Chondrocyte (in vitro differentiated cells): ENCODE results near the gene PROKR1. TPM values are rescaled to one million over a fixed set of nuclear protein-coding genes. Genes with fewer than 3 reads are reported as not detected.

Source experiments
- DNase-seq: peaks from one replicate; pipeline ENCODE4 v3.0.0; 2021; ENCODE audit warnings: mixed read lengths, low spot score
- H3K27ac Mint-ChIP-seq: one replicate; pipeline ENCODE4 v1.8.0; 2021; ENCODE audit warnings: mild to moderate bottlenecking, moderate library complexity, mixed read lengths; ENCODE audit not compliant: unreplicated experiment
- H3K27me3 Mint-ChIP-seq: 2 replicates; pipeline ENCODE4 v1.8.0; 2021; ENCODE audit warnings: low read depth, mixed read lengths
- H3K36me3 Mint-ChIP-seq: 2 replicates; pipeline ENCODE4 v1.8.0; 2021; ENCODE audit warnings: low read depth, mixed read lengths
- H3K4me1 Mint-ChIP-seq: 2 replicates; pipeline ENCODE4 v1.8.0; 2021; ENCODE audit warnings: low read depth, mild to moderate bottlenecking, mixed read lengths
- H3K4me3 Mint-ChIP-seq: one replicate; pipeline ENCODE4 v1.8.0; 2021; ENCODE audit warnings: mild to moderate bottlenecking, moderate library complexity, mixed read lengths; ENCODE audit not compliant: unreplicated experiment
- H3K9me3 Mint-ChIP-seq: 2 replicates; pipeline ENCODE4 v1.8.0; 2021; ENCODE audit warnings: low read depth, mixed read lengths
- total RNA-seq: library from RNA; stranded (reverse); gene quantifications from 3 replicates; pipeline ENCODE4 v1.2.1, GENCODE V29; 2021
- TF ChIP-seq, protein P1 (sequence below): fragments of 200-600 bp; sonication (generic); IDR thresholded peaks from 2 replicates; pipeline ENCODE4 v1.5.0; 2021; ENCODE audit warnings: antibody characterized with exemption, mild to moderate bottlenecking, moderate library complexity

PROKR1 gene
- total RNA-seq, 1 donor from 2014 or later = not detected

DNA sequence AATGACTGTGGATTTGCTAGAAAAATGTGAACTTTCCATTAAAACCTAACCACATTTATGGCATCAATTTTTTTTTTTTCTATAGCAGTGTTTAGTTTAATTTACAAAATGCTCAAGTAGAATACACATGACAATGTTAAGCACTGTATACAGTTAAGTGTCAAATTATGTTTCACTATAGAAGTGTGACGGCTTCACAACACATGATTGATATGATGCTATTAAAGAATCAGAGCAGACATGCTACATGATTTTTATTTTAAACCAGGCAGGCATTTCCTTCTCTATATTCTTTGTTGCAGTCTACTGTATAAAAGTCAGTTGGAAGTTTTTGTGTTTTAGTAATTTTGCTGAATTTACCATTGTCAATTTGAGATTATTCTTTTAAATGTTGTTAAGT is 43.6 kb downstream of the PROKR1 start:
- Mint-ChIP-seq H3K27me3 (no peaks in the 10 kb centered on the region), H3K4me3 (no peak overlapping the region), H3K27ac (no peak overlapping the region), H3K4me1 (no peaks in the 10 kb centered on the region), H3K9me3 (no peaks in the 10 kb centered on the region), H3K36me3 (no peaks in the 10 kb centered on the region)
- TF ChIP-seq, protein P1, sequence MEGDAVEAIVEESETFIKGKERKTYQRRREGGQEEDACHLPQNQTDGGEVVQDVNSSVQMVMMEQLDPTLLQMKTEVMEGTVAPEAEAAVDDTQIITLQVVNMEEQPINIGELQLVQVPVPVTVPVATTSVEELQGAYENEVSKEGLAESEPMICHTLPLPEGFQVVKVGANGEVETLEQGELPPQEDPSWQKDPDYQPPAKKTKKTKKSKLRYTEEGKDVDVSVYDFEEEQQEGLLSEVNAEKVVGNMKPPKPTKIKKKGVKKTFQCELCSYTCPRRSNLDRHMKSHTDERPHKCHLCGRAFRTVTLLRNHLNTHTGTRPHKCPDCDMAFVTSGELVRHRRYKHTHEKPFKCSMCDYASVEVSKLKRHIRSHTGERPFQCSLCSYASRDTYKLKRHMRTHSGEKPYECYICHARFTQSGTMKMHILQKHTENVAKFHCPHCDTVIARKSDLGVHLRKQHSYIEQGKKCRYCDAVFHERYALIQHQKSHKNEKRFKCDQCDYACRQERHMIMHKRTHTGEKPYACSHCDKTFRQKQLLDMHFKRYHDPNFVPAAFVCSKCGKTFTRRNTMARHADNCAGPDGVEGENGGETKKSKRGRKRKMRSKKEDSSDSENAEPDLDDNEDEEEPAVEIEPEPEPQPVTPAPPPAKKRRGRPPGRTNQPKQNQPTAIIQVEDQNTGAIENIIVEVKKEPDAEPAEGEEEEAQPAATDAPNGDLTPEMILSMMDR = no peak
- no peak for DNase-seq

DNA sequence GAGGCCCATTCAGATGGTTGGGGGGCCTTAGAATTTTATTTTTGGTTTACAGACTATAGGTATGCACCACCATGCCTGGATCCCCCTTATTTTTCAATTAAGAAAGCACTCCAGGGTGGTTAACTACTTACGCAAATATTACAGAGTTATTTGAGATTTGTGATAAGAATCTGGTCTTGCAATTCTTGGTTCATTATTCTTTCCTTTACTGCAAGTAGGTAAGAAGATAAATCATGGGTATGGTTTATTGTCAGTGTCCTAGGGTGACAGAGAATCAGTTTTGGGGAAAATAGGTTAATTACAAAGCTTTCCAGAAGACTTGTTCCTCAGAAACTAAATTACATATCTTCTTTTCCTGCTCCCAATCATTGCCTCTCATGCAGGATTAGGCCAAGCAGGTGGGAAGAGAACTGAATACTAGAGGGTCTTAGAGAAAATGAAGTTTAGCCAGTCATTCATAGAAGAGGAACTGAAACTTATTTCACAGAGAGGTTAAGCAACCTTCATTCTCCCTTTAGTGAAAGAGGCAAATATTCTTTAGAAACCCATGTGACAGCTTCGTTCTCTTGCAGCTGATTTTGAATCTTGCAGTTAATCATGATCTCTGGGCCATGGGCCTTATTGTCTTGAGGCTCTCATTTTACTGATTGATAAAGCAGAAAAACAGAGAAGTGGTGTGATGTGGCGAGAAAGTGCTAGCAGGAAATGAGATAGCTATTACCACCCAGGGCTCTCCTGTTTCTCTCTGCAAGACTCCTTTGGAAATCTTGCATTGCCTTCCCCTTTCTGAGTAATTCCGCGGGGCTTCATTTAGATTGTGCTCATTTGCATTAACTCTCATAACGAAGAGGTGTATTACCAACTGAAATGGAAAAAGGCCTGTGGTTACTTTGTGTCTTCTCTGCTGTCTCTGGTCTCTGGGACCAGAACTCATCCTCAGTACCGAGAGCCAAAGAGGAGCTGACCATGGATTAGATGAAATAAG is 46.5 kb downstream of the PROKR1 start:
- TF ChIP-seq, protein P1 = no peak
- Mint-ChIP-seq H3K27ac (no peak overlapping the region), H3K4me1 (no peaks in the 10 kb centered on the region), H3K36me3 (no peaks in the 10 kb centered on the region), H3K4me3 (no peak overlapping the region), H3K27me3 (peaks cover 2% of the 10 kb centered on the region), H3K9me3 (no peaks in the 10 kb centered on the region)
- no peak for DNase-seq

DNA sequence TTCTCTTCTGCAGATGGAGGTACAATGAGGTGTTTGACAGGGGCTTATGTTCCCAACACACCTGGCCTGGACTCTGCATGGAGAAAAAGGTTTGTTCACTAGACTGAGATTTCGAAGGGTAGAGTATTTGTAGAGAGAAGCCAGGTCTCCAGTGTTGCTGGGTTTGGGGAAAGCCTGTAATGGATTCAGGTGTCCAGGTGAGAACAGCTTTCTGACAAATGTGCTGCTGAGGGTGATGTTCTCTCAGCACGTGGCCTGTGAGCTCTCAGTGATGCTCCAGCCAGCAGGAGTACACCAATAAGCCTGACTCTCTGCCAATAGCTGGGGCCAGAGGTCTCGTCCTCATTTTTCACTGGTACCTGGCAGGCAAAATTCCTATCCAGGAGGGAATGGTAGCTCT is 47.5 kb downstream of the PROKR1 start:
- TF ChIP-seq, protein P1 = no peak
- H3K4me1 Mint-ChIP-seq = no peaks in the 10 kb centered on the region
- no peak overlapping the region for H3K4me3 Mint-ChIP-seq
- DNase-seq = no peak
- H3K9me3 Mint-ChIP-seq = no peaks in the 10 kb centered on the region
- no peak overlapping the region for H3K27ac Mint-ChIP-seq
- H3K36me3 Mint-ChIP-seq = no peaks in the 10 kb centered on the region
- H3K27me3 Mint-ChIP-seq = peaks cover 3% of the 10 kb centered on the region

DNA sequence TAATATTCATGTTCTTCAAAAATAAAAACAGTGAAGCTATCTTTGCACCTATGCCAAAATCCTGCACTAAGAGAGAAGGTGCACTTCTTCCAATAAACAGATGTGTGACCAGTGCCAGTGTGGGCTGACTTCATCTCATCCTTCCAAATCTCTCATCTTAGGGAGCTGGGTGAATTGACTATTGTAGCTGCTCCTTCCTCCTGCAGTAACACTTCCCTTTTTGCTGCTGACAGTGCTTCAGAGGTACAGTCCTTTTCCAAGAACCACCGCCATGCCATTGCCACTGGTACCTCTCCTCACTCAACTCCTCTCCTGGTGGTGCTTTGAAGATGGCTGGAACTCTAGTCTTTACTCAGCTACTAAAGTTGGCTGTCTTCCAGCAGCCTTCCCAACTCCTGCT is 49.1 kb downstream of the PROKR1 start:
- Mint-ChIP-seq H3K9me3 (peaks cover 4% of the 10 kb centered on the region), H3K36me3 (peaks cover 1% of the 10 kb centered on the region), H3K27ac (no peak overlapping the region), H3K4me3 (no peak overlapping the region), H3K27me3 (peaks cover 5% of the 10 kb centered on the region), H3K4me1 (no peaks in the 10 kb centered on the region)
- DNase-seq = no peak
- TF ChIP-seq, protein P1 = no peak

DNA sequence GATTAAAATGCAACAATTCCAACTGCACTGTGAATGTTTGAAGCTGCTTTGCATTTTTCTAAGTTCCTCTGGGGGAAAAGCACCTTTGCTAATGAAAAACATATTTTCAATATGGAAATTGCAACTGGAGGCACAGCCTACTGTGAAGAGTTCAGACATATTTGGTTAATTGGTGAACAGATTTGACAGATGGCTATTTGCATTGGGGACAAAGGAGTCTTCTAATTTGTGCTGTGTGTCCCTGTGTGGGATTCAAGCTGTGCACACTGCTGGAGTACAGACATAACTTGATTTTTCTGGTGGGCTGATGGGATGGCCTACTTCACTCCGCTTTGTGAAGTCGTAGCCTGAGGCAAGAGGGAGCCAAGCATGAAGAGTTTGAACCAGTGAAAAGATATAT is 50.6 kb downstream of the PROKR1 start:
- Mint-ChIP-seq H3K27me3 (peaks cover 5% of the 10 kb centered on the region), H3K4me3 (no peak overlapping the region), H3K9me3 (peaks cover 4% of the 10 kb centered on the region), H3K4me1 (no peaks in the 10 kb centered on the region), H3K27ac (no peak overlapping the region), H3K36me3 (peaks cover 1% of the 10 kb centered on the region)
- TF ChIP-seq, protein P1 = no peak
- DNase-seq = no peak
